HepG2 (cell line): ENCODE results near the gene G6PD. TPM values are rescaled to one million over a fixed set of nuclear protein-coding genes. Genes with fewer than 3 reads are reported as not detected.
A peak's percentile ranks its signal among the peaks of the same experiment; 100 is the strongest.

Experiments used
- ATAC-seq: fragments of 200-7000 bp; cut with Tn5 transposase; 3 replicates; pipeline ENCODE4 v1.9.1; 2020; ENCODE audit warnings: mild to moderate bottlenecking, moderate library complexity
- BruUV-seq: library from RNA; stranded (reverse); fragments of 400-500 nt; replicated peaks from 2 replicates; lab custom pipeline; 2021; lab: Mats Ljungman, UMichigan
- CTCF ChIA-PET: fragments of 300-600 bp; formaldehyde crosslinking; extraction: SDS; loops from one replicate; lab custom pipeline; 2021; ENCODE audit warnings: low total read pairs, inconsistent platforms, low intra/inter-chr PET ratio; lab: Yijun Ruan, JAX
- POLR2A ChIA-PET: fragments of 350-600 bp; sonication (Branson Sonifier 250); formaldehyde crosslinking; loops from one replicate; lab custom pipeline; 2020; ENCODE audit warnings: antibody characterized with exemption, inconsistent platforms; lab: Yijun Ruan, JAX
- DNase-seq: peaks from one replicate; pipeline ENCODE4 v3.0.0-alpha.2; 2015; ENCODE audit warnings: low spot score
- FAIRE-seq: peaks from 3 replicates; lab custom pipeline; 2011; peaks lifted over from hg19 to GRCh38; lab: Jason Lieb, UNC
- H2AFZ ChIP-seq: one replicate; pipeline ENCODE4 v1.6.1; 2011; ENCODE audit warnings: low read length, inconsistent platforms
- H3K27ac ChIP-seq: fragments of 300-600 bp; 3 replicates; pipeline ENCODE4 v1.8.0; 2011; ENCODE audit warnings: mixed run types, mild to moderate bottlenecking, mixed read lengths, low read length, inconsistent platforms; ENCODE audit not compliant: insufficient read depth; ENCODE audit errors: extremely low read length
- H3K27me3 ChIP-seq, 2 experiments: fragments of 200-600 bp in 1 of 2; 2 replicates in 1 of 2; 3 replicates in 1 of 2; pipeline versions ENCODE4 v1.6.0 to v1.8.0; 2011; ENCODE audit warnings: low read length in 2 of 2, mild to moderate bottlenecking in 2 of 2, moderate library complexity in 2 of 2, inconsistent platforms in 1 of 2; ENCODE audit not compliant: insufficient read depth in 2 of 2, control insufficient read depth in 1 of 2
- H3K36me3 ChIP-seq, 2 experiments: fragments of 200-600 bp in 1 of 2; replicated peaks in 1 of 2; 2 replicates in 1 of 2; 3 replicates in 1 of 2; pipeline versions ENCODE4 v1.5.1 to v1.8.0; 2011; ENCODE audit warnings: low read length in 2 of 2, inconsistent platforms in 1 of 2; ENCODE audit not compliant: insufficient read depth in 2 of 2, control insufficient read depth in 1 of 2
- H3K4me1 ChIP-seq: 2 replicates; pipeline ENCODE4 v1.5.1; 2012; ENCODE audit warnings: low read length, inconsistent platforms; ENCODE audit not compliant: insufficient read depth
- H3K4me2 ChIP-seq: 2 replicates; pipeline ENCODE4 v1.6.0; 2011; ENCODE audit warnings: low read depth, low read length, inconsistent platforms
- H3K4me3 ChIP-seq, 3 experiments: fragments of 200-600 bp in 1 of 3; sonication (generic), shearing (Covaris generic) in 1 of 3; replicated peaks in 1 of 3; 2 replicates each; pipeline ENCODE4 v1.5.1; 2011 to 2016; ENCODE audit warnings: low read length in 3 of 3, inconsistent platforms in 2 of 3, low read depth in 2 of 3, mild to moderate bottlenecking in 2 of 3, control low read depth in 1 of 3, mixed read lengths in 1 of 3; ENCODE audit not compliant: insufficient read depth in 1 of 3
- H3K79me2 ChIP-seq: one replicate; pipeline ENCODE4 v1.6.1; 2011; ENCODE audit warnings: low read length, inconsistent platforms; ENCODE audit not compliant: insufficient read depth
- H3K9ac ChIP-seq: 2 replicates; pipeline ENCODE4 v1.6.0; 2011; ENCODE audit warnings: mild to moderate bottlenecking, low read depth, low read length, inconsistent platforms; ENCODE audit not compliant: insufficient read depth
- H3K9me3 ChIP-seq: 2 replicates; pipeline ENCODE4 v1.5.1; 2012; ENCODE audit warnings: mild to moderate bottlenecking, low read length
- H4K20me1 ChIP-seq: 2 replicates; pipeline ENCODE4 v1.6.0; 2011; ENCODE audit warnings: inconsistent platforms, mild to moderate bottlenecking, low read length, moderate library complexity; ENCODE audit not compliant: insufficient read depth
- CBFB ChIP-seq: sonication (generic); formaldehyde crosslinking; IDR thresholded peaks from 2 replicates; pipeline ENCODE4 v1.4.0; 2020; ENCODE audit warnings: missing genetic modification reagents
- GABPB1 ChIP-seq: IDR thresholded peaks from 2 replicates; pipeline ENCODE4 v1.6.1; 2016; ENCODE audit warnings: mild to moderate bottlenecking, missing genetic modification reagents, moderate library complexity, missing compliant biosample characterization
- HNF4G ChIP-seq, 2 experiments: sonication (generic) in 1 of 2; formaldehyde crosslinking in 1 of 2; IDR thresholded peaks; 2 replicates each; pipeline versions ENCODE4 v1.4.0 to v1.6.1; 2011 to 2020; ENCODE audit warnings: borderline replicate concordance in 2 of 2, low read depth in 2 of 2, mild to moderate bottlenecking in 2 of 2, low read length in 1 of 2, missing genetic modification reagents in 1 of 2, moderate library complexity in 1 of 2
- HNRNPLL ChIP-seq: fragments of 200-400 bp; formaldehyde crosslinking; IDR thresholded peaks from 2 replicates; pipeline ENCODE4 v1.6.1; 2017; ENCODE audit warnings: mild to moderate bottlenecking, low read depth, low read length; ENCODE audit not compliant: poor library complexity, severe bottlenecking
- MYC ChIP-seq: sonication (generic); formaldehyde crosslinking; IDR thresholded peaks from 2 replicates; pipeline ENCODE4 v1.9.0; 2021; ENCODE audit warnings: missing genetic modification reagents, borderline replicate concordance
- NFKB2 ChIP-seq: sonication (generic); formaldehyde crosslinking; IDR thresholded peaks from 2 replicates; pipeline ENCODE4 v1.4.0; 2020; ENCODE audit warnings: missing genetic modification reagents, borderline replicate concordance
- SALL1 ChIP-seq: sonication (generic); formaldehyde crosslinking; IDR thresholded peaks from 2 replicates; pipeline ENCODE4 v1.8.0; 2022; ENCODE audit warnings: mild to moderate bottlenecking, missing genetic modification reagents
- ZNF547 ChIP-seq: sonication (generic); formaldehyde crosslinking; IDR thresholded peaks from 2 replicates; pipeline ENCODE4 v1.5.1; 2020; ENCODE audit warnings: mild to moderate bottlenecking, missing genetic modification reagents
- ZNF678 ChIP-seq: sonication (generic); formaldehyde crosslinking; IDR thresholded peaks from 2 replicates; pipeline ENCODE4 v1.4.0; 2020; ENCODE audit warnings: mild to moderate bottlenecking, missing genetic modification reagents
- WGBS: methylation state at CpG from one replicate; pipeline ENCODE4 v1.1.6; 2017; ENCODE audit warnings: low lambda C conversion rate; 5-methylcytosine and 5-hydroxymethylcytosine counted together
- in situ Hi-C: cut with HindIII; loops from 2 replicates; pipeline ENCODE4 v1.10.0; 2017; ENCODE audit warnings: low pct_unique_long_range_greater_than_20kb; ENCODE audit not compliant: extremely low pct_ligation_motif_present
- intact Hi-C: fragments of 100-400 bp; cut with micrococcal nuclease; formaldehyde crosslinking; loops from one replicate; pipeline ENCODE4 v1.10.0; 2022; ENCODE audit not compliant: unreplicated experiment
- polyA plus RNA-seq, 8 experiments: library from polyadenylated mRNA; depleted of rRNA in 3 of 8; stranded (reverse) in 7 of 8; unstranded in 1 of 8; fragments of >200 nt; fragmentation: Illumina TruSeq in 4 of 8; extraction: Trizol in 4 of 8; gene quantifications; 2 replicates each; pipeline versions ENCODE4 v1.2.1 to v1.2.3, GENCODE V29; 2011 to 2016; ENCODE audit warnings: low read depth in 4 of 8, missing spikeins in 1 of 8, mixed read lengths in 1 of 8; ENCODE audit not compliant: insufficient read depth in 1 of 8
- total RNA-seq, 5 experiments: library from RNA; depleted of rRNA; stranded (reverse); fragments of >200 nt; fragmentation: Illumina TruSeq; extraction: Trizol; gene quantifications; 2 replicates each; pipeline ENCODE4 v1.2.3, GENCODE V29; 2016; ENCODE audit warnings: low read depth in 1 of 5
- TF ChIP-seq, protein P1 (sequence below): sonication (generic); formaldehyde crosslinking; IDR thresholded peaks from 2 replicates; pipeline ENCODE4 v1.5.1; 2020; ENCODE audit warnings: mild to moderate bottlenecking, missing genetic modification reagents, moderate library complexity
- TF ChIP-seq, protein P2 (sequence below): sonication (generic); formaldehyde crosslinking; IDR thresholded peaks from 2 replicates; pipeline ENCODE4 v1.5.0; 2020; ENCODE audit warnings: mild to moderate bottlenecking, missing genetic modification reagents, borderline replicate concordance
- TF ChIP-seq, protein P3 (sequence below): sonication (generic); formaldehyde crosslinking; IDR thresholded peaks from 2 replicates; pipeline ENCODE4 v1.4.0; 2020; ENCODE audit warnings: mild to moderate bottlenecking, missing genetic modification reagents
- TF ChIP-seq, protein P4 (sequence below): sonication (generic); formaldehyde crosslinking; conservative IDR thresholded peaks from 2 replicates; pipeline ENCODE4 v1.4.0; 2020; ENCODE audit warnings: missing genetic modification reagents

G6PD gene
- total and polyA plus RNA-seq, 2 of the 13 experiments (the other 11 are each of a cell fraction or from before 2014, with no cell fraction given) = 18.8 to 28.8 TPM

DNA sequence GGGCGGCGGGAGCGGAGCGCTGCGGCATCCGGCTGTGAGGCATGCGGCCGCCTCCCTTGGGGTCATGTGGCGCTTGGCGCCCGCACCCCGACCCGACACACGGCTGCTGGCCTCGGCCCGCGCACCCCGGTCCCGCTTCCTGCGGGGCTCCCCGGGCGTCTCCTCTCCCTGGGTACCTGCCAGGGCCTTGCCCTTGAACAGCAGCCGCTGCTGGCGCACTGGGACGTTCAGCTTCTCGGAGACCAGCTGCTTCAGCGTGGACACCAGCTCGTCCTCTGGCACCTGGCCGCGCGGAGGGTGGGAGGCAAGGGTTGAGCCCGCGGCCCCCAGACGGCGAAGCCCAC is 60.6 kb downstream of the G6PD start:
- ATAC-seq = 0 out of 3 replicates have a peak, but pooled peaks have one; percentile 3
- ChIA-PET CTCF (interaction anchor here (1.4 kb wide), 1 partner anchor 49 kb away, joined by 3 read pairs; no protein-coding TSS in a partner anchor), POLR2A (interaction anchor here (0.9 to 3.2 kb wide), 2 partner anchors 43 to 56 kb away, joined by 3 to 13 read pairs; no protein-coding TSS in a partner anchor)
- TF ChIP-seq, protein P1, sequence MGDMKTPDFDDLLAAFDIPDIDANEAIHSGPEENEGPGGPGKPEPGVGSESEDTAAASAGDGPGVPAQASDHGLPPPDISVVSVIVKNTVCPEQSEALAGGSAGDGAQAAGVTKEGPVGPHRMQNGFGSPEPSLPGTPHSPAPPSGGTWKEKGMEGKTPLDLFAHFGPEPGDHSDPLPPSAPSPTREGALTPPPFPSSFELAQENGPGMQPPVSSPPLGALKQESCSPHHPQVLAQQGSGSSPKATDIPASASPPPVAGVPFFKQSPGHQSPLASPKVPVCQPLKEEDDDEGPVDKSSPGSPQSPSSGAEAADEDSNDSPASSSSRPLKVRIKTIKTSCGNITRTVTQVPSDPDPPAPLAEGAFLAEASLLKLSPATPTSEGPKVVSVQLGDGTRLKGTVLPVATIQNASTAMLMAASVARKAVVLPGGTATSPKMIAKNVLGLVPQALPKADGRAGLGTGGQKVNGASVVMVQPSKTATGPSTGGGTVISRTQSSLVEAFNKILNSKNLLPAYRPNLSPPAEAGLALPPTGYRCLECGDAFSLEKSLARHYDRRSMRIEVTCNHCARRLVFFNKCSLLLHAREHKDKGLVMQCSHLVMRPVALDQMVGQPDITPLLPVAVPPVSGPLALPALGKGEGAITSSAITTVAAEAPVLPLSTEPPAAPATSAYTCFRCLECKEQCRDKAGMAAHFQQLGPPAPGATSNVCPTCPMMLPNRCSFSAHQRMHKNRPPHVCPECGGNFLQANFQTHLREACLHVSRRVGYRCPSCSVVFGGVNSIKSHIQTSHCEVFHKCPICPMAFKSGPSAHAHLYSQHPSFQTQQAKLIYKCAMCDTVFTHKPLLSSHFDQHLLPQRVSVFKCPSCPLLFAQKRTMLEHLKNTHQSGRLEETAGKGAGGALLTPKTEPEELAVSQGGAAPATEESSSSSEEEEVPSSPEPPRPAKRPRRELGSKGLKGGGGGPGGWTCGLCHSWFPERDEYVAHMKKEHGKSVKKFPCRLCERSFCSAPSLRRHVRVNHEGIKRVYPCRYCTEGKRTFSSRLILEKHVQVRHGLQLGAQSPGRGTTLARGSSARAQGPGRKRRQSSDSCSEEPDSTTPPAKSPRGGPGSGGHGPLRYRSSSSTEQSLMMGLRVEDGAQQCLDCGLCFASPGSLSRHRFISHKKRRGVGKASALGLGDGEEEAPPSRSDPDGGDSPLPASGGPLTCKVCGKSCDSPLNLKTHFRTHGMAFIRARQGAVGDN (CRISPR knock-in tag) = peak; percentile 89
- TF ChIP-seq ZNF678 (CRISPR knock-in tag) (peak; percentile 35; the same call in 1 of the 2 replicates), HNF4G (IDR thresholded peaks at IDR 0.05; ENCODE audit: borderline replicate concordance, low read depth, low read length) (no peak), HNF4G (CRISPR knock-in tag; IDR thresholded peaks at IDR 0.05; ENCODE audit: borderline replicate concordance, low read depth) (no peak), CBFB (CRISPR knock-in tag) (no peak), MYC (CRISPR knock-in tag) (no peak), ZNF547 (CRISPR knock-in tag) (0 out of 2 replicates have a peak, but pooled peaks have one; percentile 32), HNRNPLL (peak; percentile 48), SALL1 (CRISPR knock-in tag) (0 out of 2 replicates have a peak, but pooled peaks have one; percentile 31), GABPB1 (CRISPR knock-in tag) (peak; percentile 42; the same call in 1 of the 2 replicates), NFKB2 (0 out of 2 replicates have a peak, but pooled peaks have one; percentile 26)
- TF ChIP-seq, protein P2, sequence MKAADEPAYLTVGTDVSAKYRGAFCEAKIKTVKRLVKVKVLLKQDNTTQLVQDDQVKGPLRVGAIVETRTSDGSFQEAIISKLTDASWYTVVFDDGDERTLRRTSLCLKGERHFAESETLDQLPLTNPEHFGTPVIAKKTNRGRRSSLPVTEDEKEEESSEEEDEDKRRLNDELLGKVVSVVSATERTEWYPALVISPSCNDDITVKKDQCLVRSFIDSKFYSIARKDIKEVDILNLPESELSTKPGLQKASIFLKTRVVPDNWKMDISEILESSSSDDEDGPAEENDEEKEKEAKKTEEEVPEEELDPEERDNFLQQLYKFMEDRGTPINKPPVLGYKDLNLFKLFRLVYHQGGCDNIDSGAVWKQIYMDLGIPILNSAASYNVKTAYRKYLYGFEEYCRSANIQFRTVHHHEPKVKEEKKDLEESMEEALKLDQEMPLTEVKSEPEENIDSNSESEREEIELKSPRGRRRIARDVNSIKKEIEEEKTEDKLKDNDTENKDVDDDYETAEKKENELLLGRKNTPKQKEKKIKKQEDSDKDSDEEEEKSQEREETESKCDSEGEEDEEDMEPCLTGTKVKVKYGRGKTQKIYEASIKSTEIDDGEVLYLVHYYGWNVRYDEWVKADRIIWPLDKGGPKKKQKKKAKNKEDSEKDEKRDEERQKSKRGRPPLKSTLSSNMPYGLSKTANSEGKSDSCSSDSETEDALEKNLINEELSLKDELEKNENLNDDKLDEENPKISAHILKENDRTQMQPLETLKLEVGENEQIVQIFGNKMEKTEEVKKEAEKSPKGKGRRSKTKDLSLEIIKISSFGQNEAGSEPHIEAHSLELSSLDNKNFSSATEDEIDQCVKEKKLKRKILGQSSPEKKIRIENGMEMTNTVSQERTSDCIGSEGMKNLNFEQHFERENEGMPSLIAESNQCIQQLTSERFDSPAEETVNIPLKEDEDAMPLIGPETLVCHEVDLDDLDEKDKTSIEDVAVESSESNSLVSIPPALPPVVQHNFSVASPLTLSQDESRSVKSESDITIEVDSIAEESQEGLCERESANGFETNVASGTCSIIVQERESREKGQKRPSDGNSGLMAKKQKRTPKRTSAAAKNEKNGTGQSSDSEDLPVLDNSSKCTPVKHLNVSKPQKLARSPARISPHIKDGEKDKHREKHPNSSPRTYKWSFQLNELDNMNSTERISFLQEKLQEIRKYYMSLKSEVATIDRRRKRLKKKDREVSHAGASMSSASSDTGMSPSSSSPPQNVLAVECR (CRISPR knock-in tag) = 0 out of 2 replicates have a peak, but pooled peaks have one; percentile 7
- TF ChIP-seq, protein P3, sequence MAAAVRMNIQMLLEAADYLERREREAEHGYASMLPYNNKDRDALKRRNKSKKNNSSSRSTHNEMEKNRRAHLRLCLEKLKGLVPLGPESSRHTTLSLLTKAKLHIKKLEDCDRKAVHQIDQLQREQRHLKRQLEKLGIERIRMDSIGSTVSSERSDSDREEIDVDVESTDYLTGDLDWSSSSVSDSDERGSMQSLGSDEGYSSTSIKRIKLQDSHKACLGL (CRISPR knock-in tag) = peak; percentile 36; the same call in 1 of the 2 replicates
- TF ChIP-seq, protein P4, sequence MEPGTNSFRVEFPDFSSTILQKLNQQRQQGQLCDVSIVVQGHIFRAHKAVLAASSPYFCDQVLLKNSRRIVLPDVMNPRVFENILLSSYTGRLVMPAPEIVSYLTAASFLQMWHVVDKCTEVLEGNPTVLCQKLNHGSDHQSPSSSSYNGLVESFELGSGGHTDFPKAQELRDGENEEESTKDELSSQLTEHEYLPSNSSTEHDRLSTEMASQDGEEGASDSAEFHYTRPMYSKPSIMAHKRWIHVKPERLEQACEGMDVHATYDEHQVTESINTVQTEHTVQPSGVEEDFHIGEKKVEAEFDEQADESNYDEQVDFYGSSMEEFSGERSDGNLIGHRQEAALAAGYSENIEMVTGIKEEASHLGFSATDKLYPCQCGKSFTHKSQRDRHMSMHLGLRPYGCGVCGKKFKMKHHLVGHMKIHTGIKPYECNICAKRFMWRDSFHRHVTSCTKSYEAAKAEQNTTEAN = 0 out of 2 replicates have a peak, but pooled peaks have one; percentile 28

More for the DNA sequence above, 60.6 kb downstream of the G6PD start:
- in situ Hi-C loops (no loop called here), intact Hi-C loops (no loop called here)
- FAIRE-seq = no peak
- no CpG with 5 or more reads among the region's 35 CpGs for WGBS
- no TSS peak for BruUV-seq
- Histone ChIP-seq H3K9me3 (no peaks in the 10 kb centered on the region), H3K4me2 (peak overlapping the region; percentile 62), H3K27me3 (no peaks in the 10 kb centered on the region), H4K20me1 (no peaks in the 10 kb centered on the region), H3K4me1 (peaks cover 27% of the 10 kb centered on the region), H2AFZ (no peak overlapping the region), H3K79me2 (no peaks in the 10 kb centered on the region), H3K9ac (peak overlapping the region; percentile 73), H3K27ac (peak overlapping the region; percentile 54), H3K36me3 (no peaks in the 10 kb centered on the region; a peak in 1 of 5 replicates), H3K4me3 (peak overlapping the region; percentile 49 to 67 (median 67); a peak in 5 of 6 replicates)
- DNase-seq = no peak
